ENCODE results near the gene ANGPTL2.

ANGPTL2 gene

DNA sequence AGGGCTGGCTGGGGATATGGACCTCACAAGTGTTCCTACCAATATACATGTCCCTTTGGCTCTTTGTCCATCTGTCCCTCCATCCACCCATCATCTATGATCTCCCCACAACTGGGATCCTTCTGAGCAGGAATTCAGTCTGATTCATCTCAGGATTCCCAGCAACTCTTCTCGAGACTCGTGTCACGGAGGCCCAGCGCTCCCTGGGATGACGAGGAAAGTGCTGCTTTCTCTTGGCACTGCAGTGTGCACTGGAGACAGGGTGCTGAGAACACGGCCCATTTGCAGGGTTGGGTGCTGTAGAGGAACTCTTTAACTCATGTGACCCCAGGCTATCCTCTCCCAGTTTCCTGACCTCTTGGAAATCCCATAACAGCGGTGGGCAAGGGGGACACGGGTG lies 72.9 kb downstream of the ANGPTL2 start:
- TF ChIP-seq, protein P1, sequence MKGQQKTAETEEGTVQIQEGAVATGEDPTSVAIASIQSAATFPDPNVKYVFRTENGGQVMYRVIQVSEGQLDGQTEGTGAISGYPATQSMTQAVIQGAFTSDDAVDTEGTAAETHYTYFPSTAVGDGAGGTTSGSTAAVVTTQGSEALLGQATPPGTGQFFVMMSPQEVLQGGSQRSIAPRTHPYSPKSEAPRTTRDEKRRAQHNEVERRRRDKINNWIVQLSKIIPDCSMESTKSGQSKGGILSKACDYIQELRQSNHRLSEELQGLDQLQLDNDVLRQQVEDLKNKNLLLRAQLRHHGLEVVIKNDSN (IDR thresholded peaks at IDR 0.05): no peak
- TF ChIP-seq YY1 (IDR thresholded peaks at IDR 0.05; ENCODE audit: low read depth) (no peak), CREB1 (IDR thresholded peaks at IDR 0.05; ENCODE audit: low read depth) (no peak), RAD21 (IDR thresholded peaks at IDR 0.05; ENCODE audit: low read depth) (no peak), ZBTB7A (IDR thresholded peaks at IDR 0.05; ENCODE audit: low read depth) (no peak), NFIC (IDR thresholded peaks at IDR 0.05) (no peak)
- TF ChIP-seq, protein P2, sequence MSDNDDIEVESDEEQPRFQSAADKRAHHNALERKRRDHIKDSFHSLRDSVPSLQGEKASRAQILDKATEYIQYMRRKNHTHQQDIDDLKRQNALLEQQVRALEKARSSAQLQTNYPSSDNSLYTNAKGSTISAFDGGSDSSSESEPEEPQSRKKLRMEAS (IDR thresholded peaks at IDR 0.05): no peak

DNA sequence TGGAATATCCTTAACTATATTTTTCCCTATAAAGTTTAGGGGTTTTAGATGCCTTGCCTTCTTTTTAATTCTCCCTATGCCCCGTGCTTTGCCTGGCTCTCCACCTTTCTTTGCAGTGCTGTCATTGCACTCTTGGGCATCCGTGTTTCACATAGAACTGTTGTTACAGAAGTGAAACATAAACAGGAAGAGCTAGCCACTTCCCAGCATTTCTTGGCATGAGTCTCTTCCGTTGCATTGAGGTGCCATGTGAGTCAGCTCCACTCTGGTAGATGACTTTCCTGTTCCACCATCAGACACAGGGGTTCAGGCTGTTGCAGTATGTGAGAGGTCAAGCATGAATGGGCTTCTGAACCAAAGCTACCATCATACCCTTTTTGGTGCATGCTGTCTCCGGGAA lies 73.4 kb downstream of the ANGPTL2 start:
- no peak for TF ChIP-seq TEAD4 (IDR thresholded peaks at IDR 0.05)

DNA sequence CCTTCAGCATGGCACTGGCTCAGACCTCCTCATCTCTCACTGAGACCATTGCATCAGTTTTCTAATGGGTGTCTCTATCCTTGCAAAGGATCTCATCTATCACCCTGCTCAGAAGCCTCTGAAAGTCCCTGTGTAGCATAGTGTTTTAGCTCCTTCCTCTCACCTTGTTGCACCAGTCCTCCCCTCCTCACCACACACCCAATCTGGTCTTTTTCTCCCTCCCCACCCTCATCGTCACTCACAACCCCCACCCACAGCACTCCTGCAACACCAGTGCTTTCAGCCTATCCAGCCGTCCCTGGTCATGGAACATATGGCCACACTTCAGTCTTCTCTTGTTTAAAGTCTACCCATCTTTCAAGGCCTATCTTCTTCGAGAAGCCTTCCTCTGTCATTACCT lies 74.5 kb downstream of the ANGPTL2 start:
- no peak for TF ChIP-seq CEBPB (IDR thresholded peaks at IDR 0.05)
- TF ChIP-seq TEAD4 (IDR thresholded peaks at IDR 0.05): no peak
- no peak for TF ChIP-seq TAF1 (IDR thresholded peaks at IDR 0.05; ENCODE audit: low read depth)
- TF ChIP-seq TCF12 (IDR thresholded peaks at IDR 0.05; ENCODE audit: low read depth): no peak
- TF ChIP-seq YY1 (IDR thresholded peaks at IDR 0.05; ENCODE audit: low read depth): no peak
- TF ChIP-seq, protein P2 (IDR thresholded peaks at IDR 0.05): no peak
- TF ChIP-seq NFIC (IDR thresholded peaks at IDR 0.05): no peak
- TF ChIP-seq EGR1 (IDR thresholded peaks at IDR 0.05): no peak
- TF ChIP-seq, protein P1 (IDR thresholded peaks at IDR 0.05): no peak
- no peak for TF ChIP-seq FOXM1 (IDR thresholded peaks at IDR 0.05; ENCODE audit: borderline replicate concordance, low read depth)
- no peak for TF ChIP-seq RAD21 (IDR thresholded peaks at IDR 0.05; ENCODE audit: low read depth)

DNA sequence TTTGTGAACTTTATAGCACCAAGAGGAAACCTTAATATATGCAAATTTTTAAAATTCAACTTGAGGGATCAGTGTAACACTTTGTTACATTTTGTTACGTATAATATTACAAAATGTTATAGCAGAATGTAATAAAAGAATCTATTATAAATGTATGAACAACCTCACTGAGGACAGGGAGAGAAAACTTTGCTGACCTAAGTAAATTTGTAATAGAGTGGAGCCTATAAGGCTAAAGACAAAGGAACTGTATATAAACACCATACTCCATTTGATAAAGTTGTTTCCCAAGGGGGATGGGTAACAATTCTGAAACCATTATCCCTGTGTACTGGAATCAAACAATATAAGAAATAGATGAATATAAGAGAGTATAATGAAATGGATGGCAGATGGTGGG lies 77.3 kb downstream of the ANGPTL2 start:
- no peak for TF ChIP-seq YY1 (IDR thresholded peaks at IDR 0.05; ENCODE audit: low read depth)
- no peak for TF ChIP-seq TAF1 (IDR thresholded peaks at IDR 0.05; ENCODE audit: low read depth)
- no peak for TF ChIP-seq ZBTB7A (IDR thresholded peaks at IDR 0.05; ENCODE audit: low read depth)
- no peak for TF ChIP-seq RAD21 (IDR thresholded peaks at IDR 0.05; ENCODE audit: low read depth)
- no peak for TF ChIP-seq NFIC (IDR thresholded peaks at IDR 0.05)
- TF ChIP-seq TEAD4 (IDR thresholded peaks at IDR 0.05): no peak
- TF ChIP-seq, protein P2 (IDR thresholded peaks at IDR 0.05): no peak
- TF ChIP-seq CREB1 (IDR thresholded peaks at IDR 0.05; ENCODE audit: low read depth): no peak
- TF ChIP-seq, protein P3, sequence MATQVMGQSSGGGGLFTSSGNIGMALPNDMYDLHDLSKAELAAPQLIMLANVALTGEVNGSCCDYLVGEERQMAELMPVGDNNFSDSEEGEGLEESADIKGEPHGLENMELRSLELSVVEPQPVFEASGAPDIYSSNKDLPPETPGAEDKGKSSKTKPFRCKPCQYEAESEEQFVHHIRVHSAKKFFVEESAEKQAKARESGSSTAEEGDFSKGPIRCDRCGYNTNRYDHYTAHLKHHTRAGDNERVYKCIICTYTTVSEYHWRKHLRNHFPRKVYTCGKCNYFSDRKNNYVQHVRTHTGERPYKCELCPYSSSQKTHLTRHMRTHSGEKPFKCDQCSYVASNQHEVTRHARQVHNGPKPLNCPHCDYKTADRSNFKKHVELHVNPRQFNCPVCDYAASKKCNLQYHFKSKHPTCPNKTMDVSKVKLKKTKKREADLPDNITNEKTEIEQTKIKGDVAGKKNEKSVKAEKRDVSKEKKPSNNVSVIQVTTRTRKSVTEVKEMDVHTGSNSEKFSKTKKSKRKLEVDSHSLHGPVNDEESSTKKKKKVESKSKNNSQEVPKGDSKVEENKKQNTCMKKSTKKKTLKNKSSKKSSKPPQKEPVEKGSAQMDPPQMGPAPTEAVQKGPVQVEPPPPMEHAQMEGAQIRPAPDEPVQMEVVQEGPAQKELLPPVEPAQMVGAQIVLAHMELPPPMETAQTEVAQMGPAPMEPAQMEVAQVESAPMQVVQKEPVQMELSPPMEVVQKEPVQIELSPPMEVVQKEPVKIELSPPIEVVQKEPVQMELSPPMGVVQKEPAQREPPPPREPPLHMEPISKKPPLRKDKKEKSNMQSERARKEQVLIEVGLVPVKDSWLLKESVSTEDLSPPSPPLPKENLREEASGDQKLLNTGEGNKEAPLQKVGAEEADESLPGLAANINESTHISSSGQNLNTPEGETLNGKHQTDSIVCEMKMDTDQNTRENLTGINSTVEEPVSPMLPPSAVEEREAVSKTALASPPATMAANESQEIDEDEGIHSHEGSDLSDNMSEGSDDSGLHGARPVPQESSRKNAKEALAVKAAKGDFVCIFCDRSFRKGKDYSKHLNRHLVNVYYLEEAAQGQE (IDR thresholded peaks at IDR 0.05; ENCODE audit: low read depth): no peak
- no peak for TF ChIP-seq TCF12 (IDR thresholded peaks at IDR 0.05; ENCODE audit: low read depth)

DNA sequence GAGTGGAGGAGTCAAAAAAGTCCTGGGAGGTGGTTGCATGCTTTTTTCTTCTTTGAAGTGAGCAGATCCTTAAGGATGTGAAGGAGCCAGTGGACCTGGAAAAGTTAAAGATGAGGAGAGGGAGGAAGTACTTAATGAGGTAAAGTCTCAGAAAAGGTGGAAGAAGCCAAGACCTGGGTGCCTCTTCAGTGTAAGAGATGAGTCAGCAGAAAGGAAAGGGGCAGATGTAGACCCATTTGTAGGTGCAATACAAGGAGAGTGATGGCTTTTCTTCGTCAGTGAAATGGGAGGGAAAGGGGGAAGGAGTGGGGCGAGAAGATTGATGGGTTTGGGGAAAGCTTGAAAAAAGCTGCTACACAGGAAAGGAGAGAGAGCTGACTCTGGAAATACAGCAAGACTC lies 82.9 kb downstream of the ANGPTL2 start:
- TF ChIP-seq TCF12 (IDR thresholded peaks at IDR 0.05; ENCODE audit: low read depth) (no peak), CEBPB (IDR thresholded peaks at IDR 0.05) (no peak), TEAD4 (IDR thresholded peaks at IDR 0.05) (no peak), TAF1 (IDR thresholded peaks at IDR 0.05; ENCODE audit: low read depth) (no peak), ZBTB7A (IDR thresholded peaks at IDR 0.05; ENCODE audit: low read depth) (no peak), YY1 (IDR thresholded peaks at IDR 0.05; ENCODE audit: low read depth) (no peak), EGR1 (IDR thresholded peaks at IDR 0.05) (no peak)
- TF ChIP-seq, protein P2 (IDR thresholded peaks at IDR 0.05): no peak
- TF ChIP-seq, protein P3 (IDR thresholded peaks at IDR 0.05; ENCODE audit: low read depth): no peak

DNA sequence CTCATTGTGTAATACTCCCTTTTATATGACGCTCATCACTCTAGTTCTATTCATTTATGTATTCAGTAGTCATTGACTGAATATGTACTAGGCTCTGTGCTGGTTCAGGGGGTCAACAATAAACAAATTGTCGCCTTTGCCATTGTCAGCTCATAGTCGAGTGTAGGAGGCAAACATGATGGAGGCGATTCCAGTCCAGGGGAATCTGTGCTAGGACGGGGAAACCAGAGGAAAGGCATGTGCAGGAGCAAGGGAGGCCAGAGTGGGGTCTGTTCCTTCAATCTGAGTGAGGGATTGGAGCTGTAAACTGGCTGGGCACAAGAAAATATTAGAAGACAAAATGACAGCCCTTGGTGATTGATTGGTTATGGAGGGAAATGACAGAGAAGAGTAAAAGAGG lies 83.9 kb downstream of the ANGPTL2 start:
- TF ChIP-seq, protein P2 (IDR thresholded peaks at IDR 0.05): no peak
- TF ChIP-seq, protein P3 (IDR thresholded peaks at IDR 0.05; ENCODE audit: low read depth): no peak
- no peak for TF ChIP-seq YY1 (IDR thresholded peaks at IDR 0.05; ENCODE audit: low read depth)
- TF ChIP-seq EGR1 (IDR thresholded peaks at IDR 0.05): no peak
- TF ChIP-seq TCF12 (IDR thresholded peaks at IDR 0.05; ENCODE audit: low read depth): no peak
- TF ChIP-seq RAD21 (IDR thresholded peaks at IDR 0.05; ENCODE audit: low read depth): no peak
- no peak for TF ChIP-seq ZBTB7A (IDR thresholded peaks at IDR 0.05; ENCODE audit: low read depth)
- TF ChIP-seq TAF1 (IDR thresholded peaks at IDR 0.05; ENCODE audit: low read depth): no peak
- TF ChIP-seq NFIC (IDR thresholded peaks at IDR 0.05): no peak
- TF ChIP-seq, protein P1 (IDR thresholded peaks at IDR 0.05): no peak
- TF ChIP-seq EP300 (IDR thresholded peaks at IDR 0.05; ENCODE audit: borderline replicate concordance): no peak
- TF ChIP-seq FOXM1 (IDR thresholded peaks at IDR 0.05; ENCODE audit: borderline replicate concordance, low read depth): no peak

Data from Ishikawa (cell line).